Body of pancreas (tissue), 4 donors: ENCODE measurements around the gene TOP3B. TPM values are rescaled to one million over a fixed set of nuclear protein-coding genes. Genes with fewer than 3 reads are reported as not detected.

Source experiments
- ATAC-seq: fragments of 150-250 bp; one replicate; pipeline ENCODE4 v1.9.1; 2016
- DNase-seq, 4 donors: peaks; one replicate each; pipeline ENCODE4 v3.0.0-alpha.2; 2019
- H3K27ac ChIP-seq, 4 donors: fragments of 200-600 bp; sonication (generic); 1 replicate in 3 of 4; 2 replicates in 1 of 4; pipeline versions ENCODE4 v1.5.1 to v1.6.1; 2016 to 2019; ENCODE audit warnings: mild to moderate bottlenecking in 1 of 4, mixed read lengths in 1 of 4, moderate library complexity in 1 of 4
- H3K27me3 ChIP-seq, 2 donors: fragments of 200-600 bp; sonication (generic); one replicate each; pipeline ENCODE4 v1.6.0; 2016; ENCODE audit warnings: mild to moderate bottlenecking in 1 of 2
- H3K36me3 ChIP-seq, 2 donors: fragments of 200-600 bp; sonication (generic); replicated peaks in 1 of 2; 2 replicates each; pipeline ENCODE4 v1.5.1; 2016; ENCODE audit warnings: low read depth in 2 of 2; ENCODE audit not compliant: insufficient read depth in 1 of 2
- H3K4me1 ChIP-seq: fragments of 200-600 bp; sonication (generic); one replicate; pipeline ENCODE4 v1.6.0; 2016
- H3K4me3 ChIP-seq, 2 donors: fragments of 200-600 bp; sonication (generic); 1 replicate in 1 of 2; 2 replicates in 1 of 2; pipeline ENCODE4 v1.5.1; 2016 to 2019
- H3K9me3 ChIP-seq, 3 donors: fragments of 200-600 bp; sonication (generic); 1 replicate in 2 of 3; 2 replicates in 1 of 3; pipeline ENCODE4 v1.5.1; 2016
- POLR2A ChIP-seq, 3 donors: fragments of 450-650 bp; IDR thresholded peaks; one replicate each; pipeline ENCODE4 v1.6.1; 2016; ENCODE audit warnings: antibody characterized with exemption in 3 of 3, mild to moderate bottlenecking in 2 of 3
- WGBS, 2 donors: methylation state at CpG; one replicate each; pipeline ENCODE4 v1.1.5; 2017; 5-methylcytosine and 5-hydroxymethylcytosine counted together
- intact Hi-C: fragments of 100-400 bp; cut with DNase I; formaldehyde crosslinking; loops from one replicate; pipeline ENCODE4 v1.15.1; 2023
- total RNA-seq, 2 donors: library from RNA; depleted of rRNA; stranded (reverse); fragments of >200 nt; gene quantifications; one replicate each; pipeline ENCODE4 v1.1.0, GENCODE V29; 2016
- TF ChIP-seq, protein P1 (sequence below), 7 experiments: fragments of 450-650 bp in 4 of 7; fragments of 200-600 bp in 3 of 7; sonication (generic) in 3 of 7; IDR thresholded peaks; one replicate each; pipeline ENCODE4 v1.5.1; 2016 to 2019; ENCODE audit warnings: antibody characterized with exemption in 7 of 7

The TOP3B gene
- total RNA-seq, 2 donors from 2014 or later, result 19.2 to 48.8 TPM

DNA sequence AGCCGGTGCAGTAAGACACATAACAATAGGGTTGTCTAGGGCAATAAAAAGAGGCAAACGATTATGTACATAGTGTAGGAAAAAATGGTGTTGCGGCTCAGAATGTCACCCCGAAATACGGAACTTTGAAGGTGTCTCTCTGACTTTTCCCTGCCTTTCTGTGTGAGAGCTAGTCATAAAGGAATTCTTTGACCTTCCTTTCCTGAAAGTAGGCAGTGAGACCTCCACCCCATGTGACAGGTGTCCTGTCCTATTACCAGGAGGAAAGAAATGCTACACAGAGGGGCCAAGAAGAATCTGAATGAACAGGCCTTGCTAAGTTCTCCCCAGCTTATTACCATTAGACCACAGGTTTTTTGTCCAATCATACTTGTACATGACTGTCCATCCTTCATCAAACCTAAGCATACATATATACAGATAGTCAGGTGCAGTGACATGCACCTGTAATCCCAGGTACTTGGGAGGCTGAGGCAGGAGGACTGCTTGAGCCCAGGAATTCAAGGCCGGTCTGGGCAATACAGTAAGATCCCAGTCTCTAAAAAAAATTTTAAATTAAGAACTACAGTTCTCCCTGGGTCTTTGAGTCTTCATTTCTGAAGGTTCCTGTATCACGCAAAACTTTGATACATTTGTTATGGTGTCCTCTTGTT, 16.1 kb upstream of the TOP3B start:
- no peaks in the 10 kb centered on the region for H3K36me3 ChIP-seq
- DNase-seq (no peak), ATAC-seq (no peak)
- H3K4me3 ChIP-seq, result no peak overlapping the region
- H3K9me3 ChIP-seq, result no peaks in the 10 kb centered on the region
- 79 to 89% methylated on average over 7 of the region's 7 CpGs for WGBS, 2 donors
- TF ChIP-seq POLR2A (IDR thresholded peaks at IDR 0.05), result no peak
- TF ChIP-seq, protein P1, sequence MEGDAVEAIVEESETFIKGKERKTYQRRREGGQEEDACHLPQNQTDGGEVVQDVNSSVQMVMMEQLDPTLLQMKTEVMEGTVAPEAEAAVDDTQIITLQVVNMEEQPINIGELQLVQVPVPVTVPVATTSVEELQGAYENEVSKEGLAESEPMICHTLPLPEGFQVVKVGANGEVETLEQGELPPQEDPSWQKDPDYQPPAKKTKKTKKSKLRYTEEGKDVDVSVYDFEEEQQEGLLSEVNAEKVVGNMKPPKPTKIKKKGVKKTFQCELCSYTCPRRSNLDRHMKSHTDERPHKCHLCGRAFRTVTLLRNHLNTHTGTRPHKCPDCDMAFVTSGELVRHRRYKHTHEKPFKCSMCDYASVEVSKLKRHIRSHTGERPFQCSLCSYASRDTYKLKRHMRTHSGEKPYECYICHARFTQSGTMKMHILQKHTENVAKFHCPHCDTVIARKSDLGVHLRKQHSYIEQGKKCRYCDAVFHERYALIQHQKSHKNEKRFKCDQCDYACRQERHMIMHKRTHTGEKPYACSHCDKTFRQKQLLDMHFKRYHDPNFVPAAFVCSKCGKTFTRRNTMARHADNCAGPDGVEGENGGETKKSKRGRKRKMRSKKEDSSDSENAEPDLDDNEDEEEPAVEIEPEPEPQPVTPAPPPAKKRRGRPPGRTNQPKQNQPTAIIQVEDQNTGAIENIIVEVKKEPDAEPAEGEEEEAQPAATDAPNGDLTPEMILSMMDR (IDR thresholded peaks at IDR 0.05), result no peak
- intact Hi-C loops, result no loop called here
- no peak overlapping the region for H3K27ac ChIP-seq
- no peaks in the 10 kb centered on the region for H3K27me3 ChIP-seq
- no peaks in the 10 kb centered on the region for H3K4me1 ChIP-seq

DNA sequence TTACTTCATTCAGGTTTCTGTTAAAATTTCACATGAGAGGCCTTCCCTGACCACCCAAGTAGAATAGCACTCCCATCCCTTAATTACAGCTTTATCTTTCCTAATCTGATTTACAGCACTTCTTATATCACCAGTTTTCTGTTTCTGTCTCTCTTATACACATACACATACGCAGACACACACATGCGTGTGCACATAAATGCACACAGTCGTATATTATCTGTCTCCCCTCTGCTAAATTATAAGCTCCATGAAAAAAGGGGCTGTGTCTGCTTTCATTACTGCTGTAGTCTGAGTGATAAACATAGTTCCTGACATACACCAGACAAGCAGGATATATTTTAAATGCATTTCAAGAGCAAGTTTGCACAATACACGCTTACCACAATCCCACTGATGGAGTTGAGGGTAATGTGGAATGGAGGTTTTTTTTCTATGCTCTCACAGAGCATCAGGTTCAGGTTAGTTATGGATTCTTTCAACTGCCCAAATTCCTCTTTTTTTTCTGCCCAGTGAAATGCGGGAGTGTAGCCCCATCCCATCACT, 13.7 kb upstream of the TOP3B start:
- Histone ChIP-seq H3K27me3 (no peaks in the 10 kb centered on the region), H3K36me3 (no peaks in the 10 kb centered on the region), H3K4me1 (no peaks in the 10 kb centered on the region), H3K4me3 (no peak overlapping the region), H3K9me3 (no peaks in the 10 kb centered on the region), H3K27ac (no peak overlapping the region)
- intact Hi-C loops, result no loop called here
- TF ChIP-seq POLR2A (IDR thresholded peaks at IDR 0.05), result no peak
- TF ChIP-seq, protein P1 (IDR thresholded peaks at IDR 0.05), result no peak
- WGBS, 2 donors, result 77 to 81% methylated on average over 5 of the region's 5 CpGs
- ATAC-seq (no peak), DNase-seq (no peak)

DNA sequence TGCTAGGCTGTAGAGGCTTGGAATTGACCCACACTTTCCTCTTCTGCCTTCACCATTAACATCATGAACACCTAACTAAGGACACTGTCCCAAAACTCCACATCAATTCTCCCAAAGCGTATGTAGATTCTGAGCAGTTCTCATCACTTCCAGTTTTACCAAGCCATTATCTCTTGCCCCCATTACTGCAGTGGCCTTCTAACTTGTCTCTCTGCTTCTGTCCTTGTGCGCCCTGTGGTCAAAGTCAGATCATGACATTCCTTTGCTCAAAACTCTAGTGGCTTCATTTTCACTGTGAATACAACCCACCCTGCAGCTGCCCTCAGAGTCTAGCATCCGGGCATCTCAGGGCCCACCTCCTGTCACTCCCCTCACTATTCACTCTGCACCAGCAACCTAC, 13.1 kb upstream of the TOP3B start:
- Histone ChIP-seq H3K27me3 (no peaks in the 10 kb centered on the region), H3K4me3 (no peak overlapping the region), H3K27ac (no peak overlapping the region), H3K36me3 (no peaks in the 10 kb centered on the region), H3K4me1 (no peaks in the 10 kb centered on the region), H3K9me3 (no peaks in the 10 kb centered on the region)
- WGBS, 2 donors, result 85 to 90% methylated on average over 3 of the region's 3 CpGs
- no peak for ATAC-seq
- DNase-seq, result no peak
- no peak for TF ChIP-seq POLR2A (IDR thresholded peaks at IDR 0.05)
- TF ChIP-seq, protein P1 (IDR thresholded peaks at IDR 0.05), result no peak
- intact Hi-C loops, result no loop called here

DNA sequence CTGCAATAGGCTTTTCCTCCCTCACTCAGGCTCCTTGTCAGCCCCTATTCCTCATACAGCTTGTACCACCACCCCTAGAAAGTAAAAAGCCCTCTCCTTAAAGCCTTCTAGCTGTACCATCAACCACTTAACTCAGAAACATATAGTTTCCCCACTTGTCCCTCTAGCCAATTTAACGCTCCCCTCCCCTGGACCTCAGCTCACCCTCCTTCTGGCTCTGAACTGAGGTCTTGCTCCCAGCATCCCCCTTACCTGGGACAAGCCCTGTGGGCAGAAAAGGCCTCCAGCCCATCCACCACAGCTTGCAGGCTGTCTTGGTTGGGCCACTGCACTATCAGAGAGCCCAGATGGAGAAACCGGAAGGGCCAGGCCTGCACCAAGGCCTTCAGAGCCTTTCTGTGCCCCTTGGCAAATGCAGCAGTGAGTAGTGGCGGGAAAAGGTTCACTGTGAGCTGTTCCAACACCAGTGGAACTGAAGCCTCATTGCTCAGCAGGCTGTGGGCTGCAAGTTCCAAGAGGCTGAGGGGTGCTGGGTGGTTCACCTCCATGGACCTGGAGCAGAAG, 12.4 kb upstream of the TOP3B start:
- no peak for TF ChIP-seq POLR2A (IDR thresholded peaks at IDR 0.05)
- TF ChIP-seq, protein P1 (IDR thresholded peaks at IDR 0.05), result no peak
- DNase-seq, result no peak
- H3K4me1 ChIP-seq, result no peaks in the 10 kb centered on the region
- no peaks in the 10 kb centered on the region for H3K9me3 ChIP-seq
- no peaks in the 10 kb centered on the region for H3K36me3 ChIP-seq
- H3K4me3 ChIP-seq, result no peak overlapping the region
- intact Hi-C loops, result no loop called here
- ATAC-seq, result no peak
- H3K27me3 ChIP-seq, result no peaks in the 10 kb centered on the region
- 86 to 95% methylated on average over 3 of the region's 3 CpGs for WGBS, 2 donors
- no peak overlapping the region for H3K27ac ChIP-seq
